Measurements from ENCODE around the gene CCDC47.
"Not testable (repeated sequence)": the region's sequence is repeated elsewhere in the genome, so short reads cannot be mapped to it uniquely, and the experiment has no call there.

The CCDC47 gene

GRCh38 chr17:63720194-63720593 lies 53.2 kb downstream of the CCDC47 start:
- not testable (repeated sequence) for DNase-seq

DNA sequence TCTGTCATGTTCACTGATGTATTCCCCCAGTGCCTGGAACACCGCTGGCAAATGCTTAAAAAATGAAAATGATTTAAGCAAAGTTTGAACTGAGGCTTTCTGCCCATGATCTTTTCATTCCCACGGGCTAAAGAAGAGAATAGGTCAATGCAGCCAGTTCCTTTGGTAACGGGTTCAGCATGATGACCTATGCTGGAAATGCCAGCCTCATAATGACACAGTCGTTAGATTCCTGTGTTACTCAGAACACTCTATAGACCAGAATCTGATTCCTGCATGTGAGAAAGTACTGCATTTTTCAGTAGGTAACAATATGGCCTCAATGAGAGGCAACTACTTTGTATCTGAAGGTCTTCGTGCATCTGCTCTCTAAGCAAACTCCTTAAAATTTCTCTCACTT lies 54.4 kb downstream of the CCDC47 start:
- no peak for DNase-seq

GRCh38 chr17:63716426-63716825 lies 57.0 kb downstream of the CCDC47 start:
- no peak for DNase-seq

GRCh38 chr17:63714550-63715277 lies 58.7 kb downstream of the CCDC47 start:
- DNase-seq = no peak

GRCh38 chr17:63709110-63709509 lies 64.3 kb downstream of the CCDC47 start:
- DNase-seq = no peak

DNA sequence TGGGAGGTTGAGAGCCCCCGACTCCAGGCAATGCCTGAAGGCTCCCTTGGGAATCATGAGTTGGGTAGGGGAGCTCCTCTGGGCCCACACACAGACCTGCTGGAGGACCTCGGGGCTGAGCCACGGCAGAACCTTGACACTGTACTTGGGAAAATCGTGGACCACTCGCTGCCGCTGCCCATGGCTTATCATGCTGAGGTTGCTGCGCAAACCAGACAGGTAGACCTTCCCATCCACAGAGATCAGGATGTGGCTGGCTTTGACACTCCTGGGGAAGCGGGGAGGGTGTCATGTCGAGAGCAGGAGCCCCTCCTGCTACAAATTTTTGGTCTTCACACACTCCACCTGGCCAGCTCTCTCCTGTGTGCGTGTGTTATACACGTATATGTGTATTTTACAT lies 66.2 kb downstream of the CCDC47 start:
- no peak for DNase-seq

GRCh38 chr17:63706336-63707082 lies 66.9 kb downstream of the CCDC47 start:
- DNase-seq = no peak

- DNase-seq = no peak
Measured at GRCh38 chr17:63705657-63706056, 67.7 kb downstream of the CCDC47 start.

- no peak for DNase-seq
Measured at GRCh38 chr17:63704836-63705235, 68.6 kb downstream of the CCDC47 start.

- DNase-seq = no peak
Measured at GRCh38 chr17:63704259-63704576, 69.2 kb downstream of the CCDC47 start.

DNA sequence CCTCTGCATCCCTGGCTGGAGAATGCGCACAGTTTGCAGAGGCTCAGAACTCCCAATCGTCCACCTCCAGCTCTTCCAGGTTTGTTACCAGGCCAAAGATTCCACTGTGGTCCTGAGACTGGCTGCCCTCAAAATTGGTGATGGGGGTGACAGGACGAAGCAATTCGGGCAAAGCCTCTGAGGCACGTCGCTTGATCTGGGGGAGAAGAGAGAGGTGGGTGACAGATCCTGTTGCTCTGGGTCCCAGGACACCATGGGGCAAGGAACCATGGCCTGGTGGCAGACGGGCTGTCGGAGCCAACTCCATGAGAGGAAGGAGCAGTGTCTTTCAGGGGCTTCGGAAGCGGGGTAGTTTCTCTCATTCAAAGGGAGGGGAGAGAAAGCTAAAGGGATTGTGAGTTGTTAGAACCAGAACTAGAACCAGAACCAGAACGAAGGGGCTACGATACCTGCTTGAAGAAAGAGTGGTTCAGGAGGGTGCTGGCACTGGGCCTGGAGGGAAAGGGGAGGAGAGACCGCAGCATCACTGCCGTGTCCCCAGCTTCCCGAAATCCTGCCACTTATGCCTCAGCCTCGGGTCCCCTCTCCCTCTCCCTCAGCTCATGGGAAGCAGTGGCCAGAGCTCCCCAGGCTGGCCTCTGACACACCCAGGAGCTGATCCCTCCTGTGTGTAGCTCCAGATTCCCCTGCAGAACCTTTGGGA lies 69.7 kb downstream of the CCDC47 start:
- no peak for DNase-seq

DNA sequence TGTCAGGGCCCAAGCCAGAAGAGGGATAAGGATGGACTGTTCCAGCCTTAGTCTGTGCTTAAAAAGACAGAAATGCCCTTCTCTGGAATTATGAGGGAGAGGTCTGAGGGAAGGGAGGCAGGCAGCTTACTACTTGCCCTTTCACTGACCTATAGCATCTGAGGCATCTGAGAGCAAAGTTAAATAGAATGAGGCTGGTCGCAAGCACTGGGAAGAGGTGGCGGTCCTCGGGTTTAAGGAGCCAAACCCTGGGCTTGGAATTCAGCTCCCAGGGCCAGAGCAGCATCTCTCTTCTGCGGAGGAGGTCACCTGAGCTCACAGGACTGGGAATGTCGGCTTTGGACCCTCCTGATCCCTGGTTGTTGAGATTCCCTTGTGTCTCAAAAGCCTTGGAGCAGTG lies 70.4 kb downstream of the CCDC47 start:
- no peak for DNase-seq

DNA sequence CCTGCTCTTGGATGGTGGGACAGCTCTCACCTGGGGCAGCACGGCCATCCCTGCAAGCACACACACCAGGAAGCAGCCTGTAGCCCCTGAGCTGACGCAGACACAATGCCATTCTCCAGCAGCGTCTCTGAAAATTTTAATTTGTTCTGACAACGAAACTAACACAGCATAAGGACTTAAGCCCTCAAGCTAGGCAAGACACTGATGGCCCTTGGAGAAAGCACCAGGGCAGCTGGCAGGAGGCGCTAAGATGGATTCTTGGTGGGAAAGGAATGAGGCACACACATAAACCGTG lies 70.7 kb downstream of the CCDC47 start:
- DNase-seq = no peak

DNA sequence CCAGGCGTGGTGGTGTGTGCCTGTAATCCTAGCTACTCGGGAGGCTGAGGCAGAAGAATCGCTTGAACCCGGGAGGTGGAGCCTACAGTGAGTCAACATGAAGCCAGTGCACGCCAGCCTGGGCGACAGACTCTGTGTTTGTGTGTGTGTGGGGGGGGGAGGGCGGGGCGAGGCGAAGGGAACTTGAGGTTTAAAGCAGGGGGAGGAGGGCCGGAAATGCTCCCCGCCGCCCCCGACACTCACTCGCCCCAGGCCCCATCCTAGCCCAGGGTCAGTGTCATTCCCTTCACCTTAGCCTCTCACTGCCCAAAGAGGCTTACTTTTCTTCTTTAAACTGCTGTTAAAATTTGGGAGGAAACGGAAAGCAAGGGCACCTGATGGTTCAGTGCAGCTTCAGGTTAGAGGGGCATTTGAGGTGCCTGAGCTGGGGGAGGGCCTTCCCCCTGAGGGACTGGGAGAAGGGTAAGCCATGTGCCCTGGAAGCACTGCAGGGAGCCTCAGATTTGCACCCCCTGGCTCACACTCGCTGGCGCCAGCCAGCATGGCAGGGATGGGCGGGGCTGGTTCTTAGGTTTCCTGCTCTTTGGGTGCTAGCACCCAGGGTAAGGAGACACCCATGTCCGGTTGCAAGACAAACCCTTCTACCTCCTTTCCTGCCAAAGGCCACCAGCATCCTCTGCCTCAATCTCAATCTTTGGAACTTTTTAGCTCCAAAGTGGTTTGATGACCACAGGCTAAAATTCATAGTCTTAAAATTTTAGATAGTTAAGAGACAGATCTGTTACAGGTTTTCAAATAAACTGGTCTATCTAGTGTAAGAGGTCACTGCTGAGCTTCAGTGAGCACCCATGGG lies 71.3 kb downstream of the CCDC47 start:
- DNase-seq = peak; percentile 30

GRCh38 chr17:63701456-63701820 lies 72.0 kb downstream of the CCDC47 start:
- no peak for DNase-seq

DNA sequence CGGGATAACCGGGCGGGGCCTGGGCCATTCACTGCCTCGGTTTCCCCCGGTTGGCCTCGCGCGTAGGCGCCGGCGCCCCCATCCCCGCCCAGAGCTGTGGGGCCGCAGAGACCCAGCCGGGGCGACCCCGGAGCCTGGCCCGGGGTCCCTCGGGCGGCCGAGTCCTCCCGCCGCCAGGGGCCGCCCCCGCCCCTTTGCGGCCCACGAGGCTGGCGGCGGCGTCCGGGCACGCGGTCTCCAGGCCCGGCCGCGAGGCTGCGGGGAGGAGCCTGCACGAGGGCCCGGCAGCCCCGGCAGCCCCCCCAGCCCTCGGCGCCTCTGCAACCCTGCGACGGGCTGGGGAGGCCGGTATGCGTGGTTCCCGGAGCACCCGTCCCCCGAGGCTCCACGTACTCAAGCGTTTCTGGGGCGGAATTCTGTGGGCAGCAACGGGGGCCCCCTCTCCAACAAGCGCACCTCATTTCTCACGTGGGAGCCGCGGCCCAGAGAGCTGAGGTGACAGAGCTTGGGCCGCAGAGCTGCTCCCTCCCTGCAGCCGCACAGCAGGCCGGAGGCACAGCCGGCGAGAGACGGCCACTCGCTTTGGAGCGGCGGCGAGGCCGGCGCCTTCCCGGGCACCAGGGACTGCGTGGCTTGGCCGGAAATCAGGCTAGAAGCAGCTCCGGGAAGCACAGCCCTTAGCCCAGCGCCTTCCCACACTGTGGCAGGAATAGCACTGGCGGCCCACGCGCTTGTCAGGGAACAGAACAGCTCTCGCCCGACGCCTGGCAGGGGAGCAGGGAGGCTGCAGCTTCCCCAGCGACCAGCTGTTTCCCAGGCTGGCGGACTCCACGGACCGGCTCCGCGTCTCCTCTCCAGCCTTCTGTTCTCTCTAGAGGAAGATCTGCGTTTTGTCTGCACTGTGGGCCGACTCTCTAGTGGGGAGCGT lies 72.6 kb downstream of the CCDC47 start:
- no peak for DNase-seq

DNA sequence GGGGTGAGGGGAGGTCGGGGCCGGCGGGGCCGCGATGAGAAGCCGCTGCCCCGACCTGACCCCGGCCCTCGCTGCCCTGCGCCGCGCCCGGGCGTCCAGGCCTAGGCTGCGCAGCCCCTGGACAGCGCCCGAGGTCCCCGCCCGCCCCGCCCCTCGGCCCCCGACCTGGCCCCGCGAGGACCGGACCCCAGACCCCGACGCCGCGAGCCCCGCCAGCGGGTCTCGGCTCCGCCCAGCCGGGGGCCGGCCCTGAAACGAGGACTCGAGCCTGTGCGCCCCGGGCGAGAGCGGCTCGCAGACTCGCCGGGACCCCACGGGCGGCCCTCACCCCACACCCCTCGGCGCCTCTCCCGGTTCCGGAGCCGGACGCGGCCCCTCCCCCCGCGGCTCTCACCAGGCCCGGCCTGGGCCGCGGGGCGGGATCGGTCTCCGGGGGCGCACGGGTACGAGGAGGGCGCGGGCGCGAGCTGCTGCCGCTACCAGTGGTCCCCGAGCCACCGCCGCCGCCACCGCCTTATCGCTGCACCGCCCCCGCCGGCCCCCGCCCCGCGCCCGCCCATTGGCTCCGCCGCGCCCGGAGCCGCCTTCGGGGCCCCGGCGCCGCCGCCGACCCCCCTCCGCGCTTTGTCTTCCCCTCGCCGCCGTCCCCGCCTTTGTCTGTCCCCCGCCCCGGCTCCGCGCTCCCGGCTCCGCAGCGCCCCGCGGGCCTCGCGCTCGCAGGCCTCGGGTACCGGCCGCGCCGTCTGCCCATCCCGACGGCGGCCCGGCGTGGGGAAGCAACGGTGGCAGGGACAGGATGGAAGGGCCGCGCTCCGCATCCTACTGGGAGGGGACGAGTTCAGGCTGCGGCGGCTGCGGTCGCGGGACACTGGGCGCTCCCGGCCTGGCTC lies 73.5 kb downstream of the CCDC47 start, which contains the start of gene LIMD2:
TSS of gene LIMD2 (minus strand) at position 488 of the 890 bp plus-strand sequence. CDS start 827 bp downstream, outside the sequence.
- peak; percentile 43 for DNase-seq

DNA sequence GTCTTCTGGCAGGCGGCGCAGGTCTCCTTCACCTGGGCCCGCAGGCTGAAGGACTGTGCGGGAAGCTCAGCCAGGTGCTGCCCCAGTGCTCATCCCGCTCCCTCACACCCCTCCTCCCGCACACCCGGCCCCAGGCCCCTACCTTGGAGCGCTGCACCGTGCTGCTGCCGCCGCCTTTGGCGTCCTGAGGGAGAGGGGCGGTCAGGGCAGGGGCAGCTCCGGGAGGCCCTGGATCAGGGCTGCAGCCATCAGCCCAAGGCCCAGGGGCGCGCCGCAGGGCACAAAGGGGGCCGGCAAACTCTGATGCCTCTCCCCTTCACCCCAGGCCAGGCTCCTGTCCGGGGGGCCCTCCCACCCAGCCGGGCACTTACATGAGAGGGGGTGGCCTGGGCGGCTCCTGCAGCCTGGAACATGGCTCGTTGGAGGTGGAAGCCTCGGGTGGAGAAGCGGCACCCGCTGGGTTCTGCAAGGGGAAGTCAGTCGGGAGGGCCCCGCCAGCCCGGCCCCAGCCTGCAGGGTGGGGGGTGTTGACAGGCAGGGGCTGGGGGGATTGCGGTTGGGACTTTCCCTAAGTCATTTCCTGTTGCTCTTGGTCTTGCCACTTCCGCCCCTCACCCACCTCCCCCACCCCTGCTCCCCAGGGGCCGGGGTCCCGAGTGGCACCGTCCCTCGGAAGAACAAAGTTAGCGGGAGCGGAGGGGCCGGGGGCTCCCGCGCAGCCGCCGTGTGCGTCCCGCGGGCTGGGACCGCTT lies 74.3 kb downstream of the CCDC47 start:
- no peak for DNase-seq

- DNase-seq = no peak
Measured at GRCh38 chr17:63698381-63698885, 75.0 kb downstream of the CCDC47 start.

All from NCI-H2107 (cell line).